Stomach smooth muscle (tissue), 2 donors: ENCODE data around the gene KIAA1958.
"Not testable (repeated sequence)": the region's sequence is repeated elsewhere in the genome, so short reads cannot be mapped to it uniquely, and the experiment has no call there.

Experiments used
- H3K27ac ChIP-seq: one replicate; pipeline ENCODE4 v1.7.0; 2013; ENCODE audit warnings: mild to moderate bottlenecking, low read length, inconsistent platforms
- H3K27me3 ChIP-seq, 2 donors: one replicate each; pipeline ENCODE4 v1.7.0; 2013; ENCODE audit warnings: low read length in 2 of 2; ENCODE audit not compliant: insufficient read depth in 2 of 2, control insufficient read depth in 1 of 2
- H3K36me3 ChIP-seq, 2 donors: one replicate each; pipeline ENCODE4 v1.7.0; 2013; ENCODE audit warnings: low read length in 2 of 2; ENCODE audit not compliant: control insufficient read depth in 2 of 2, insufficient read depth in 2 of 2
- H3K4me1 ChIP-seq: one replicate; pipeline ENCODE4 v1.7.0; 2013; ENCODE audit warnings: low read length; ENCODE audit not compliant: control insufficient read depth, insufficient read depth
- H3K4me3 ChIP-seq, 2 donors: one replicate each; pipeline ENCODE4 v1.7.0; 2013; ENCODE audit warnings: low read length in 2 of 2
- H3K9ac ChIP-seq, 2 donors: one replicate each; pipeline ENCODE4 v1.7.0; 2013; ENCODE audit warnings: low read length in 2 of 2, mild to moderate bottlenecking in 1 of 2
- H3K9me3 ChIP-seq, 2 donors: one replicate each; pipeline ENCODE4 v1.7.0; 2013; ENCODE audit warnings: low read length in 2 of 2; ENCODE audit not compliant: control insufficient read depth in 2 of 2
- donor health status: healthy.
- donor health status: Pancreatic carcinoma.

Gene KIAA1958

GRCh38 chr9:112571624-112572355 is 85.2 kb downstream of the KIAA1958 start:
- no peaks in the 10 kb centered on the region for H3K4me1 ChIP-seq
- no peak overlapping the region for H3K27ac ChIP-seq
- H3K27me3 ChIP-seq: no peaks in the 10 kb centered on the region
- H3K4me3 ChIP-seq: no peak overlapping the region
- H3K9me3 ChIP-seq: no peaks in the 10 kb centered on the region
- no peaks in the 10 kb centered on the region for H3K36me3 ChIP-seq
- H3K9ac ChIP-seq: no peak overlapping the region

GRCh38 chr9:112572416-112572815 is 85.8 kb downstream of the KIAA1958 start:
- H3K4me3 ChIP-seq: no peak overlapping the region
- no peaks in the 10 kb centered on the region for H3K36me3 ChIP-seq
- H3K9me3 ChIP-seq: no peaks in the 10 kb centered on the region
- no peaks in the 10 kb centered on the region for H3K27me3 ChIP-seq
- H3K27ac ChIP-seq: no peak overlapping the region
- no peaks in the 10 kb centered on the region for H3K4me1 ChIP-seq
- H3K9ac ChIP-seq: no peak overlapping the region

- H3K27ac ChIP-seq: no peak overlapping the region
- H3K4me3 ChIP-seq: no peak overlapping the region
- H3K9ac ChIP-seq: no peak overlapping the region
- H3K36me3 ChIP-seq: no peaks in the 10 kb centered on the region
- H3K9me3 ChIP-seq: no peaks in the 10 kb centered on the region
- no peaks in the 10 kb centered on the region for H3K4me1 ChIP-seq
- H3K27me3 ChIP-seq: no peaks in the 10 kb centered on the region
Measured at GRCh38 chr9:112574008-112574407, 87.4 kb downstream of the KIAA1958 start.

- Histone ChIP-seq H3K27ac (no peak overlapping the region), H3K4me1 (no peaks in the 10 kb centered on the region), H3K4me3 (no peak overlapping the region), H3K27me3 (no peaks in the 10 kb centered on the region), H3K9ac (no peak overlapping the region), H3K9me3 (no peaks in the 10 kb centered on the region), H3K36me3 (no peaks in the 10 kb centered on the region)
Measured at GRCh38 chr9:112575107-112575506, 88.5 kb downstream of the KIAA1958 start.

- Histone ChIP-seq H3K27me3 (no peaks in the 10 kb centered on the region), H3K9me3 (no peaks in the 10 kb centered on the region), H3K4me1 (no peaks in the 10 kb centered on the region), H3K9ac (no peak overlapping the region), H3K4me3 (no peak overlapping the region), H3K27ac (no peak overlapping the region), H3K36me3 (no peaks in the 10 kb centered on the region)
Measured at GRCh38 chr9:112581469-112582176, 95.0 kb downstream of the KIAA1958 start.

GRCh38 chr9:112582371-112583262 is 96.0 kb downstream of the KIAA1958 start:
- no peaks in the 10 kb centered on the region for H3K27me3 ChIP-seq
- H3K9me3 ChIP-seq: no peaks in the 10 kb centered on the region
- no peaks in the 10 kb centered on the region for H3K36me3 ChIP-seq
- no peaks in the 10 kb centered on the region for H3K4me1 ChIP-seq
- H3K27ac ChIP-seq: no peak overlapping the region
- H3K4me3 ChIP-seq: no peak overlapping the region
- H3K9ac ChIP-seq: no peak overlapping the region

GRCh38 chr9:112586599-112587155 is 100.0 kb downstream of the KIAA1958 start:
- Histone ChIP-seq H3K27me3 (no peaks in the 10 kb centered on the region), H3K36me3 (no peaks in the 10 kb centered on the region), H3K9me3 (no peaks in the 10 kb centered on the region), H3K4me3 (no peak overlapping the region), H3K4me1 (no peaks in the 10 kb centered on the region), H3K9ac (no peak overlapping the region), H3K27ac (no peak overlapping the region)

- not testable (repeated sequence) for H3K27me3 ChIP-seq, H3K9me3 ChIP-seq, H3K9ac ChIP-seq, H3K4me3 ChIP-seq, H3K27ac ChIP-seq, H3K36me3 ChIP-seq, H3K4me1 ChIP-seq
Measured at GRCh38 chr9:112591875-112592274, 105.2 kb downstream of the KIAA1958 start.

- no peaks in the 10 kb centered on the region for H3K9me3 ChIP-seq
- no peaks in the 10 kb centered on the region for H3K4me1 ChIP-seq
- no peak overlapping the region for H3K4me3 ChIP-seq
- no peak overlapping the region for H3K27ac ChIP-seq
- no peak overlapping the region for H3K9ac ChIP-seq
- no peaks in the 10 kb centered on the region for H3K27me3 ChIP-seq
- H3K36me3 ChIP-seq: no peaks in the 10 kb centered on the region
Measured at GRCh38 chr9:112599732-112600131, 113.1 kb downstream of the KIAA1958 start.

GRCh38 chr9:112601636-112602035 is 115.0 kb downstream of the KIAA1958 start:
- Histone ChIP-seq H3K4me3 (no peak overlapping the region), H3K27me3 (no peaks in the 10 kb centered on the region), H3K36me3 (no peaks in the 10 kb centered on the region), H3K27ac (no peak overlapping the region), H3K4me1 (no peaks in the 10 kb centered on the region), H3K9me3 (no peaks in the 10 kb centered on the region), H3K9ac (no peak overlapping the region)
